Smooth muscle cell of the brain vasculature (primary cell): ENCODE measurements around the gene FMN1.
A peak's percentile ranks its signal among the peaks of the same experiment; 100 is the strongest.

Source experiments
- DNase-seq: peaks from one replicate; pipeline ENCODE4 v3.0.0-alpha.2; 2012; ENCODE audit warnings: low read depth, low spot score

Gene FMN1

DNA sequence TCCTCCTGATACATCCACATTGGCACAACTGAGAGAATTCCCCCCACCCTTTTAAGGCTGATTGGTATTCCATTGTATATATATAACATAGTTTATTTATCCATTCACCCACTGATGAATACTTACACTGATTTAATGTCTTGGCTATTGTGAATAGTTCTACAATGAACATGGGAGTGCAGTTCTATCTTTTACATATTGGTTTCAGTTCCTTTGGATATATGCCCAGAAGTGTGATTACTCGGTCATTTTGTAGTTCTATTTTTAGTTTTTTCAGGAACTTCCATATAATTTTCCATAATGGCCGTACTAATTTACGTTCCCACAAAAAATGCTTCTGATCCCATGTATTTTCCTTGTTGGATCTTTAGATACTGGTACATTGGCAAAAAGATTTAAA, 135.3 kb downstream of the FMN1 start:
- DNase-seq: no peak

DNA sequence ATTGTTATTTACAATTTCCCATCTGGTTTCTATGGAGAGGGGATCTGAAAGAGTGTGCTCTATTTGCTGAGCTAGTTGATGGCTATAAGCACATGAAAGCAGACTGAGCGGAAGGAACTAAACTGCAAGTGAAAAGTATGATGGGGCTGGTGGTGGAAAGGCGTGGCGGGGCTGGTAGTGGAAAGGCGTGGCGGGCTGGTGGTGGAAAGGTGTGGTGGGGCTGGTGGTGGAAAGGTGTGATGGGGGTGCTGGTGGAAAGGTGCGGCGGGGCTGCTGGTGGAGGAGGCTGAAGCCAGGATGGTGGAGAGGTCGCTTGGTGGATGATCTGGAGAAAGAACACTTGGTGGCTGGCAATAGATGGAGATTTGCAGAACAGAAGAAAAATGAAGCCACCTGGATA, 136.7 kb downstream of the FMN1 start:
- DNase-seq: no peak

DNA sequence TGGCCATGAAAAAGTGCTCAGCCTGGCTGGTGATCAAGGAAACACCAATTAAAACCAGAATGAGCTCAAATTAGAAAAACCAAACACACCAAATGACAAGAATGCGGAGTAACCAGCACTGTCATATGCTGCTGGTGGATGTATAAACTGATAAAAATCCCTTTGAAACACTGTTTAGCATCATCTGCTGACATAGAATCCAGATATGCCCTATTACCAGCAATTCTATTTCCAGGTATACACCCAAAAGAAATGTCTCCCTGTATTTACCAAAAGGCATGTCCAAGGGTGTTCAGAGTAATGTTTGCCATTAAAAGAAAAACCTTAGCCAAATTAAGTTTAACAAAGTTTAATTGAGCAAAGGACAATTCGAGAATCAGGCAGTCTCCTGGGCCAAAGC, 138.6 kb downstream of the FMN1 start:
- DNase-seq: no peak

DNA sequence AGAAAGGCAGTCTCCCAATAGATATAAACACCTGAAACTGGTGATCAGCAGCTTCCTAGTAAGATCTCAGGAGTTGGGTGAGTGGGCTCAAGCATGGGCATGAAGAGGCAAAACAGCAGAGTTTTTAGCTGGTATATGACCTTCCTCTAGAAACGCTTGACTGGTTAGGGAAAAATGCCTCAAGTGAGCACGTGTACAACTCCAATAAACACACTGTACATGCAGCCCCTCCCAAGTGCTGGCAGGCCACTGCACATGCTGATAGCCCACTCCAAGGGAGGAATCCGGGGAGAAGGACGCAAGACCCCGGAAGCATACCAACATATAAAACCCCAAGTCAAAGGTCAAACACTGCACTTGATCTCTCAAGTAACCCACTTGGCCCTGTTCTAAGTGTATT, 143.0 kb downstream of the FMN1 start:
- no peak for DNase-seq

DNA sequence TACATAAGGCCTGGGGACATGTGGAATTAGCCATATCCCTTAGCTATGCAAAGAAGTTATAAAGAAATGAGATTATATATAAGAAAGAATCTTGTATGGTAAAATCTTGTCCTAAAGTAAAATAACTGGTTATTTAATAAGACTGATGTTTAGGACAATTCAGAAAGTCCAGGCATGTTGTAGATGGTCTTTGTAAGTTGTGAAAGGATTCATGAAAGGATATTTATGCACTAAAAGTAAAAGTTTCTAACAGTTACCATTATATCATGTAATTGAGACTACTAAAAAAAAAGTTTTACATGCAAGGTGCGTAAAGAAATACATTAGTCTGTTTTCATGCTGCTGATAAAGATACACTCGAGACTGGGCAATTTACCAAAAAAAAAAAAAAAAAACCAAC, 146.3 kb downstream of the FMN1 start:
- DNase-seq: no peak

DNA sequence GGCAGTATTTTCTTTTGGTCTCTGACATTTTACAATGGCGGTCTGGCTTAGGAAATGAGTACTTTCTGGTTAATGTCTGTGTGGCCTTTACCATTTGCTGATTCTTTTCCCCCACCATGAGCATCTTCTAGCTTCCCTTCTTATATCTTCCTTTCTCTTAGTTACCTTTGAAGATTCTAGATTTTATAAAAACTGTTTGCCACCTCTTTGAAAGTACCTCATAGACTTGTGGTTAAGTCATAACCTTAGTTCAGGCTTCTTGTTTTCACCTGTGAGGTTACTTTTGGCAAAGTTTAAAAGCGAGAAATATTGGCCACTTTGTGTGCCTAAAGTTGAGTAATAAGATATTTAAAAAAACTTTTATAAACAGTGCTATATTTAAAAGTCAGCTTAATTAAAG, 147.4 kb downstream of the FMN1 start:
- no peak for DNase-seq

DNA sequence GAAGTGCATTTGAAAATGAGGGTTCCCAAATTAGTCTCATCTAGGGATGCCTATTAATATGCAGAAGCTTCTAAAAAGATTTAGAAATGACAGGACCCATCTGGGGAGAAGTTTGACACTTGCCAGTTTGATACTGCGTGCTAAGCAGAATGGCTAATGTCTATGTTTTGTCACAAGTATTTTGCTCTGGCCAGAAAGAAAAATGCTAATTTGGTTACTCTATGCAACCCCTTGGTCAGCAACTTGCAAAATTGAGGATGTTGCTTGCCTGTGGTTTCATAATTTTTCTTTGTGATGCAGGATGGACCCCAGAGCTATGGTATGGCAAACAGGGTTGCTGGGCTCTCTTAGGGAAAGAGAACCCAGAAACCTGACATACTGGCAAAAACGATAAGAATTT, 148.2 kb downstream of the FMN1 start:
- no peak for DNase-seq

DNA sequence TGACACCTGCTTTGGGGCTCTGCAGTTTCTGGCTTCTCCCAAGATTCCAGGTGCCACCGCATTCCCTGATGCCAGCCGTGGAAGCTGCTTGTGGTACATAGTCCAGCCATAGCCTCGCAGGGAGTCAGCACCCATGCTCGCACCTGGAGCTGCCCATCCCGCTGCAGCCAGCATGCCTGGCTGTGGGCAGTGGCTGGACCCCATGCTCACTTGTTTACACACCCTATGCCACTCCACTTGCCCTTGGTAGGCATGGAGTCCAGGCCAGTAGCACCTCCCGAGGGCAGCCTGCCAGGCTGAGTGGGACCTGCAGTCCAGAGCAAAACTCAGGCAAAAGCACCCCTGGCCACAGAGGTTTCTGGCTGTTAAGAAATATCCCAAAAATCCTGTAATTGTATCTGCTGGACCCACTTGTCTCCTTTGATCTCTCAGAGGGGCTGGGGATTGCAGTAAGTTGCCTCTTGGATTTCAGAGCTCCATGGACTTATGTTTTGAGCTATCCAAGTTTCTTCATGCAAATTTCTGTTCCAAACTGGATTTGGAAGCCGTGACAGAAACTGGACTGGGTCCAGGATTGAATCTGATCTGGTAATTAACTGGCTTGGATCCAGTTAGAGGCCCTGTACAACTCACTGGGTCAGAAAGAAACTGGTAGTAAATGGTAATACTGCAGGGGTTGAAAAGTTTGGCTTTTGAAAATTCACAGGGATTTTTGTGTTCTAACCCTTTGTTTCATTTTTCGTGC, 149.3 kb downstream of the FMN1 start:
- no peak for DNase-seq

DNA sequence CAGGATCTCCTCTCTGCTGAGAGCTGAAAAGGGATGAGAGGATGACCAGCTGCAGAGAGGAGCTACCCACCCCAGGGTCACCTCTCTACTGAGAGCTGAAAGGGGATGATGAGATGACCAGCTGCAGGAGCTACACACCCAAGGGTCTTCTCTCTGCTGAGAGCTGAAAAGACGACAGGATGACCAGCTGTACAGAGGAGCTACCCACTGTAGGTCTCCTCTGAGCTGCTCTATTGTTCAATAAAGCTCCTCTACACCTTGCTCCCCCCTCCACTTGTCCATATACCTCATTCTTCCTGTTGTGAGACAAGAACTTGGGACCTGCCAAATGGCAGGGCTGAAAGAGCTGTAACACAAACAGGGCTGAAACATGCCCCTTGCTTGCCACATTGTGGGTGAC, 149.9 kb downstream of the FMN1 start:
- DNase-seq: no peak

DNA sequence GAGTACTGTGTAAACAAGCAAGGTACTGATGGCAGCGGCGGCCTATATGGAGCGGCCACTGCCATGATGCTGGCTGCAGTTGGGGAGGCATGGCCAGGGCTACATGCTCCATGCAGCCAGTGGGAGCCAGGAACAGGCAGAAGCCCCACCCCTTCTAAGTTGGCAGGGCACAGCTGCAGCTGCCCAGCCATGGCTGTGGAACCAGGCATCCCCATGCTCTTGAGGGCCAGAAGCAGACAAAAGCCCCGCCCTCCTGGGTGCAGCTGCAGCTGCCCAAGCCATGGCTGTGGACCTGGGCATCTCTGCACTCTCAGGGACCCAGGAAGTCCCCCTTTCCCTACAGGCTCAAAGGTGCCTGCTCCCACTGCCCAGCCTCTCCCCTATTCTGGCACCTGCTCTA, 150.9 kb downstream of the FMN1 start:
- DNase-seq: no peak

DNA sequence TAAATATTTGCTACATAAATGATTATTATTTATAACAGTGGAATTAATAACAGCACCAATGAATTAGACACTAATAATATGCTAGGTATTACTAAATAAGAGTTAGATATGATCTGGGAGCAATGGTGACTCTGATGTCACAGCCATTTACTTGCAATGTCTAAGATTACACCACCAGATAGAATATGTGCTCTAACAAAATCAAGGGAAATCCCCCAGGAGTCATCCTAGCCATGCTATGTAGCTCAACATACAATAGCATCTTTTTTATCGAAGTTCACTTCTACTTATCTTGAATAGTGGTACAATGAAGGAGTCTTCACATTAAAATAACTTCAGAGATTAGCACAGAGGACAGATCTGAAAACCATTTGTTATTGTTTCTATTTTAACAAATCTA, 154.0 kb downstream of the FMN1 start:
- DNase-seq: no peak

DNA sequence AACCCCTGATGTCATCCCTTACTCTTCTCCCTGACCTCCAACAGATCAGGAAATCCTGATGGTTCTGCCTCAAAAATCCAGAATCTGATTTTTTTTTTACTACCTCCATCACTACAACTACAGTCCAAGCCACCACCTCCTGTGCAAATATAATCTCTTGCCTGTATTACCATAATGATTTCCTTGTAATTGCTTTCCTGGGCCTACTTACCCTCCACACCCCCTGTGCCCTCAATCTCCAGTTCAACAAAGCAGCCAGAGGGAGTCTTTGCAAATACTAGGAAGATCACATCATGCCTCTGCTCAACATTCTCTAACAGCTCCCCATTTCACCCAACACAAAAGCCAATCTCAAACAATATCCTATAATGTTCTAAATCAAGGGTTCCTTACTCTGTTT, 159.9 kb downstream of the FMN1 start:
- DNase-seq: no peak

DNA sequence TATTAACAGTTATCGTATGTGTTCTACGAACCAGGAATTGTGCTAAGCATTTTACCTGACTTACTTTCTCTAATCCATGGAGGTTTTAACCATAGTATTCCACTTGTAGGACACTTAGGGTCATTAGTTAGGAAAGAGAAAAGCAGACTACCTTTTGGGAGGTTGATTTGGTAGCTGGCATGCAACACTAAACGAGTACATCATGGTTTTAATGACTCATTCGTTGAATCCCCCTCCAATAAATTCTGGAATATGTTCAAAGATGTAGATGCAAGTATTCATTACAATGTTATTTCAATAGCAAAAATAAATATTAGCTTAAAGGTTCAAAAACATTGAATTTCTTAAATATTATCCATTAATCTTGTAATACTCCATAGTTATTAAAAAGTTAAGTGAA, 162.5 kb downstream of the FMN1 start:
- no peak for DNase-seq

DNA sequence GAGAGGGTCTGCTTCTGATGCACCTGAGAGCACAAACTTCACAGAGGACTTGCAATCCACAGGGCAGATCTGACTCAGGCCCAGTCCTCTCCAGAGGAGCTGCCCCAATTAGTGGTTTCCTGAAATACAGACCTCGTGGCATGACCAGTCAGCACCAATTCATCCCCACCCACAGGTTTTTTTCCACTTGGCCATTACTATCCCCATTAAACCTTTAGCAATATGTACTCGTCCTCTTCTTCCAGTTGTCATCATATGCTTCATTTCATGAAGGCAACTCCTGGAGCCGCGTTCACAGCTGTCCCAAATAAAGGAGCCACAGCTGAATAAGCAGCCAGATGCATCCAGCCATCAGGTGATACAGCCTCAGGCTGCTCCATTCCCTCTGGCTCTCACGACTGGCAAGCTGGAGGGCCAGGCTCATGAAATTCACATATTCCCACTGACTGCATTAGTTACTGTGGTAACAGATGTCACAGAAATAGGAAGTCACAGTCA, 163.1 kb downstream of the FMN1 start:
- no peak for DNase-seq

DNA sequence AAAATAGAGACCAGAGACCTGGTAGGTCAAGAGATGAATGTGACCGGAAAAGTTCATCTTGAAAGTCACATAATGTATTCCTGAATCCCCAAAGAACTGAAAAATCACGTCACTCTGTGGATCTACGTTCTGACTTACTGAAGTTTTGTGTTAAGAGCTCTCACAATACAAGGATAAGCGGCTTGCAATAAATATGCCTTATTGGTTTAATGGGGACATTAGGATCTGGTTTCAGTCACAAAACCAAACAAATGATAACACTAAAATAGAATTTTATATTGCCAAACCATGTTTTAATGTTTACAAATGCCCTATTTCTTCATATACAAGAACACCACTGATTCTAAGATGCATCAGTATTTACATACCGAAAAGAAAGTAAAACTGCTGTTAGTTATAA, 164.2 kb downstream of the FMN1 start:
- no peak for DNase-seq

DNA sequence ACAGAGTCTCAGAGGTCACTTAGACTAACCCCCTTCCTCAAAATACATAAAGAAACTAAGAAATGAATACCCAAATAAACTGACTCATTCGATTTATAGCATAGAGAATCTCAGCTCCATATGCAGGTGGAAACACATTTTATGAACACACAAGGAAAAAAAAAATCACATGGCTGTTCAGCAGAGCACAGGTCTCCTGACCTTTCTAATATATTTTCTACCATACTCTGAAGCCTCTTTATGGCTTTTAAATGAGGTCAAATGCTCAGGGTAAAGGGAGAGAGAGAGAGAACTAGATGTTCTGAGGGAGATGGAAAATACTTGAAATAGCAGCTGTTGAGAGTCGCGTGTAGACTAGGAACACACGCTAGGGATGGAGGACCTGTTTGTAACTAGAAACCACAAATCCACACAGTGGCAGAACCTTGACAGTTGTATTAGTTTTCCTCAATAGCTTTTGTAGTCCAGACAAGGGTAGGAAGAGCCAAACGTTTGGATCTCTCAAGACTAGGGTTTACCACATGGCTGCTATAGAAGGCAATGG, 165.3 kb downstream of the FMN1 start:
- no peak for DNase-seq

DNA sequence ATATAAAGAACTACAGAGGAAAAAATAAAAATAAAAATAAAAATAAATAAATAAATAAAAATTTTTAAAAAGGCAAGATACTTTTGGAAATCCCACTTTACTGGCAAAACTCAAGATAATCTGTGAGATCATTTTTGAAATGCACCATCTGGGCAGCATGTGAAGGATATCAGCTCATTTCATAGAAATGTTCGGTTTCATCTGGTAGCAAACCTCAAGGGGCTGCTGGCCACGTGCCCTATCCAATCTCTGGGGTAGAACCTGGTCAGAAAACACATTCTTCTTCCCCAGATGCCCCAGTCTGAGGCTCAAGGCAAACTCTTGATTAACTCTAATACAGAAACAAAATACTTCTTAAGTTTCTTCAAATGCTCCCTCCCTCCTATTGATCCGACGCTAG, 166.0 kb downstream of the FMN1 start:
- DNase-seq: no peak

DNA sequence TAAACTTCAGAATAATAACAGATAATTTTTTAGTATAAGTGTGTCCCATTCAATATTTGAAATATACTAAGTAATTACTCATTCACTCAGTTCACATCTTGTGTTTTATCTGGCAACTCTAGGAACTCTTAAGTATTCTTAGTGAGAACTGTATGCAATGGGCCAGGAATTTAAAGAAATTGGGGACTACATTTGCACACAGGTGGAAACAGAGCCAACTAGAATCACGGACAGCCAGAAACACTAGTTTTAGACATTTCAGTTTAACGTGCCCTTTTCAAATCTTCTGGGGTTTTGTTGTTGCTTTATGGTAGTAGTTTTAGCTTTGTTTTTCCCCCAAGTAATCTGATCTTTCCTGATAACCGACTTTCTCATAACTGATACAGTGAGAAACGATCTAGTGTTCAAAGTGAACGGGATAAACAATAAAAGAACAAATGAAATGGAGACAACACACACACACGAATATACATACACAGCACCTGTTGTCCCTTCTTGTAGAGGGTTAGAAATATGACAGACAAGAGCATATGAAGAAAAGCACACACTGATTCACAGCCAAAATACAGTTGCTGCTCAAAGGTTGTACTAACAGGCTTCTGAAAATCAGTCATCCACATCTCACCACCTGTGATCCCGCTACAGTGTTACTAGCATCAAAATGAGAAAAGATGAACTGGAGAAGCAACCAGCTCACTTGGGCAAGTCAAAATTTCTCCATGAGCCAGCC, 167.0 kb downstream of the FMN1 start:
- no peak for DNase-seq

DNA sequence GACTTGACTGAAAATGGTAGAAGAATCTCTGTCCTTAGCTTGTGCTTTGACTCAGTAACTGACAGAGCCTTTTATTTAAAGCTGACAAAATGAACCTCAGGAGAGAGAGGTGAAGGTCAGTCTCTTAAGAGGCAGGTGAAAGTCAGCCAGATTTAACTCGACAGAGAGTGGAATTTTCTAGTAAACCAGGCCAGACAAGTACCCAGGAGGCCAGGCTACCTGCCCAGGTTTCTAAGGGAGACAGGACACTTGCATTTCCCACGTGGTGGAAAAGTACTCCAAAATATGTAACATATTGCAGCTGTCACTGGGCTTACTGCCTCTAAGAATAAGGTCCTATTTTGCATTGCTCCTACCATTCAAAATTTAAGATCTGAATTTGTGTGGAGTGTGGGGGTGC, 167.9 kb downstream of the FMN1 start:
- DNase-seq: no peak

DNA sequence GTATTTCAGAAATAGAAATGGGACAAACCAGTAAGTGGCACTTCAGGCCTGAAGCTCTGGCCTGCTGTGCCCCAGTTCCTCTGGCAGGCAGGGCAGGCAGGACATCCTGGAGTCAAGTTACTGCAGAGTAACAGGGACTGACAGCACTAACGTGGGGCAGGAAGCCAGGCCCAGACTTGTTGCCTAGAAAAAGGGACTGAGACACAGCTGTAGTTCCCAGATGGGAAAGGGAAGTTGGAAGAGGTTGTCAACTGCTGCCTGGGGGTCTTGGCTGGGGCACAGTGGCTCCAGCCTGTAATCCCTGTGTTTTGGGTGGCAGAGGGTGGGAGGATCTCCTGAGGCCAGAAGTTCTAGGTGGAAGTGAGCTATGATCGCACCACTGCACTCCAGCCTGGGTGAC, 171.9 kb downstream of the FMN1 start:
- no peak for DNase-seq

DNA sequence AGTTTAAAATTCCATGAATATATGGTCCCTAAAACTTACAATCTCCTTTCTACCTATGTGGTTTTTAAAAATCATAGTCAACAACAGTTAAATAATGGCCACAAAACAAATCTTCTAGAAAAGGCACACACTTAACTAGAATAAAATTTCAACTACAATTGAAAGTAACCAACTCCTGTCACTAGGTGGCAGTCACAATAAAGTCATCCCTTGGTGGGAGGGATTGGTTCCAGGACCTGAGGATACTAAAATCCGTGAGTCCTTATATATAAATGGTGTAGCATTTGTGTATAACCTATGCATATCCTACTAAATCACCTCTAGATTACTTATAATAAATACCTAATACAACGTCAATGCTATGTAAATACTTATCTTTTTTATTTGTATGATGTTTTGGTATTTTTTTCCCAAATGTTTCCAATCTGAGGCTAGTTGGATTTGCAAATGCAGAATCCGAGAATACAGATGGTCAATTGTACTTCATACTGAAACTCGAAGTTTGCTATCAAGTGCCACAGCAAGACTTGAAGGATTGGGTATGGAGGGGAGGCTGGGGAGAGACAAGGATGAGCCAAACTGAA, 172.6 kb downstream of the FMN1 start:
- DNase-seq: peak; percentile 55

DNA sequence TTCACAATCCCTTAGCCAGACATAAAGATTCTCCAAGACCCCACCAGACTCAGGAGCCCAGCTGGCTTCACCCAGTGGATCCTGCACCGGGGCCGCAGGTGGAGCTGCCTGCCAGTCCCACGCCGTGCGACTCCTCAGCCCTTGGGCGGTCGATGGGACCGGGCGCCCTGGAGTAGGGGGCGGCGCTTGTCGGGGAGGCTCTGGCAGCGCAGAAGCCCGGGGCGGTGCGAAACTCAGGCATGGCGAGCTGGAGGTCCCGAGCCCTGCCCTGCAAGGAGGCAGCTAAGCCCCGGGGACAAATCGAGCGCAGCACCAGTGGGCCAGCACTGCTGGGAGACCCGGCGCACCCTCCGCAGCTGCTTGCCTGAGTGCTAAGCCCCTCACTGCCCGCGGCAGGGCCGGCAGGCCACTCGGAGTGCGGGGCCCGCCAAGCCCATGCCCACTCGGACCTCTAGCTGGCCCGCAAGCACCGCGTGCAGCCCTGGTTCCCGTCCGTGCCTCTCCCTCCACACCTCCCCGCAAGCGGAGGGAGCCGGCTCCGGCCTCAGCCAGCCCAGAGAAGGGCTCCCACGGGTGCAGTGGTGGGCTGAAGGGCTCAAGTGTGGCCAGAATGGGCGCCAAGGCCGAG, 175.0 kb downstream of the FMN1 start:
- DNase-seq: no peak
